AG09319 (cell line): Measurements from ENCODE around the gene NLRC3.

Experiments used
- DNase-seq: peaks from one replicate; pipeline ENCODE4 v3.0.0-alpha.2; 2010; ENCODE audit warnings: low read depth; ENCODE audit errors: extremely low read depth
- CTCF ChIP-seq: IDR thresholded peaks from 2 replicates; pipeline ENCODE4 v1.5.1; 2011; ENCODE audit warnings: low read depth, mild to moderate bottlenecking, inconsistent platforms, low read length, moderate library complexity

Gene NLRC3

GRCh38 chr16:3583303-3584038 is 6.3 kb upstream of the NLRC3 start:
- DNase-seq: no peak
- TF ChIP-seq CTCF: no peak

GRCh38 chr16:3582276-3583165 is 5.3 kb upstream of the NLRC3 start:
- no peak for DNase-seq
- TF ChIP-seq CTCF: no peak

GRCh38 chr16:3581392-3581791 is 4.2 kb upstream of the NLRC3 start:
- TF ChIP-seq CTCF: no peak
- no peak for DNase-seq

- no peak for TF ChIP-seq CTCF
- no peak for DNase-seq
Measured at GRCh38 chr16:3580686-3581085, 3.5 kb upstream of the NLRC3 start.

GRCh38 chr16:3580251-3580651 is 3.0 kb upstream of the NLRC3 start:
- TF ChIP-seq CTCF: no peak
- no peak for DNase-seq

GRCh38 chr16:3579776-3580175 is 2.6 kb upstream of the NLRC3 start:
- no peak for TF ChIP-seq CTCF
- DNase-seq: no peak
